Aorta (tissue), 5 donors: ENCODE data around the gene PSMC5. TPM values are rescaled to one million over a fixed set of nuclear protein-coding genes. Genes with fewer than 3 reads are reported as not detected.
A peak's percentile ranks its signal among the peaks of the same experiment; 100 is the strongest.

ENCODE experiments used
- ATAC-seq: fragments of 200-7000 bp; cut with Tn5 transposase; one replicate; pipeline ENCODE4 v1.9.1; 2022; ENCODE audit warnings: moderate library complexity; ENCODE audit not compliant: low FRiP score
- DNase-seq, 2 donors: peaks; one replicate each; pipeline ENCODE4 v3.0.0-alpha.2; 2020
- H3K27ac ChIP-seq, 2 donors: one replicate each; pipeline ENCODE4 v1.5.1; 2013; ENCODE audit warnings: low read length in 2 of 2, mild to moderate bottlenecking in 2 of 2, moderate library complexity in 2 of 2, control low read depth in 1 of 2, inconsistent platforms in 1 of 2, low read depth in 1 of 2
- H3K27me3 ChIP-seq, 2 donors: one replicate each; pipeline ENCODE4 v1.6.1; 2013; ENCODE audit warnings: control low read depth in 1 of 2, low read length in 1 of 2, mild to moderate bottlenecking in 1 of 2, moderate library complexity in 1 of 2; ENCODE audit not compliant: insufficient read depth in 2 of 2, control insufficient read depth in 1 of 2
- H3K36me3 ChIP-seq, 2 donors: one replicate each; pipeline ENCODE4 v1.6.1; 2013; ENCODE audit warnings: control low read depth in 1 of 2, low read length in 1 of 2, mild to moderate bottlenecking in 1 of 2; ENCODE audit not compliant: insufficient read depth in 2 of 2, control insufficient read depth in 1 of 2
- H3K4me1 ChIP-seq, 2 donors: one replicate each; pipeline ENCODE4 v1.6.1; 2013; ENCODE audit warnings: low read length in 2 of 2, control low read depth in 1 of 2, mild to moderate bottlenecking in 1 of 2, moderate library complexity in 1 of 2; ENCODE audit not compliant: insufficient read depth in 2 of 2, control insufficient read depth in 1 of 2
- H3K4me3 ChIP-seq, 2 donors: one replicate each; pipeline ENCODE4 v1.5.1; 2013; ENCODE audit warnings: low read length in 2 of 2, control low read depth in 1 of 2, mild to moderate bottlenecking in 1 of 2
- H3K9me3 ChIP-seq: one replicate; pipeline ENCODE4 v1.6.1; 2013; ENCODE audit warnings: mild to moderate bottlenecking, low read length; ENCODE audit not compliant: control insufficient read depth
- WGBS, 2 donors: extraction: QIAGEN DNeasy Blood & Tissue Kit; methylation state at CpG; one replicate each; pipeline ENCODE4 v1.1.7; 2013; 5-methylcytosine and 5-hydroxymethylcytosine counted together
- intact Hi-C, 2 donors: fragments of 100-400 bp; cut with DNase I; formaldehyde crosslinking; loops; one replicate each; pipeline versions ENCODE4 v1.14.2 to v1.15.0; 2022
- long read RNA-seq, 2 donors: library from polyadenylated mRNA; unstranded; transcript quantifications; one replicate each; pipeline ENCODE4 v2.0.0, GENCODE V29; 2020 to 2021
- polyA plus RNA-seq, 2 donors: library from polyadenylated mRNA; stranded (reverse); fragments of 200-250 nt; gene quantifications; one replicate each; pipeline ENCODE4 v1.2.3, GENCODE V29; 2013
- total RNA-seq, 2 donors: library from RNA; stranded (reverse); fragmentation: NEBNext Ultra II Directional; extraction: Animal tissue kit (Norgen Biotek cat#: 25700); gene quantifications; one replicate each; pipeline ENCODE4 v1.2.1, GENCODE V29; 2021
- donor health status: healthy with polysubstance abuse.
- donor health status: Bipolar disorder and iron deficiency.
- donor health status: DM: no; HTN: no; CAD: no.
- donor health status: DM: no; HTN: no; CAD: no.
- donor health status: DM: yes; HTN: yes; CAD: no.

PSMC5 gene
- 10 to 100 TPM; 81.1 to 92.9 TPM for total RNA-seq
- 100 to 1,000 TPM; 144 to 208 TPM for polyA plus RNA-seq
- long read RNA-seq, donor 1, transcript PSMC5-212 (11 exons, 1,474 nt) = minor isoform, 8 of 498 reads
- long read RNA-seq, donor 1, transcript PSMC5-203 (12 exons, 1,680 nt) = minor isoform, 60 of 498 reads
- long read RNA-seq, donor 1, transcript PSMC5-201 (12 exons, 1,579 nt) = major isoform, 387 of 498 reads
- long read RNA-seq, donor 1, partial matches to known transcripts = 19 of 498 reads
- long read RNA-seq, donor 1, other reads (novel, unspliced or antisense) = 21 of 498 reads
- long read RNA-seq, donor 2, transcript PSMC5-201 (12 exons, 1,579 nt) = major isoform, 58 of 89 reads
- long read RNA-seq, donor 2, transcript PSMC5-203 (12 exons, 1,680 nt) = minor isoform, 11 of 89 reads
- long read RNA-seq, donor 2, partial matches to known transcripts = 3 of 89 reads
- long read RNA-seq, donor 2, other reads (novel, unspliced or antisense) = 12 of 89 reads

GRCh38 chr17:63827002-63827800, at the start of gene PSMC5, which contains the start of gene FTSJ3:
Gene PSMC5 (plus strand): TSS chr17:63827431. CDS start chr17:63827491, 60 bp downstream.
Gene FTSJ3 (minus strand): TSS chr17:63827663. CDS start chr17:63826902, 761 bp downstream.
- Histone ChIP-seq H3K36me3 (peaks cover 0 to 18% of the 10 kb centered on the region in 2 donors), H3K4me1 (no peaks in the 10 kb centered on the region), H3K4me3 (peak within 1 kb of the TSS; percentile 36 to 63), H3K27me3 (no peaks in the 10 kb centered on the region), H3K27ac (peak within 1 kb of the TSS in 1 of 2 donors; percentile 30), H3K9me3 (no peaks in the 10 kb centered on the region)
- 0 to 1% methylated on average over 58 of the region's 58 CpGs for WGBS, 2 donors
- DNase-seq = peak; percentile 97 to 99
- intact Hi-C loops = loop anchor here in 1 of 2 donors (2.0 to 5.0 kb wide), 2 partner anchors 54 to 680 kb away; partner anchors contain the start of genes CCDC47, CEP95 and DDX5
- peak; percentile 96 for ATAC-seq

DNA sequence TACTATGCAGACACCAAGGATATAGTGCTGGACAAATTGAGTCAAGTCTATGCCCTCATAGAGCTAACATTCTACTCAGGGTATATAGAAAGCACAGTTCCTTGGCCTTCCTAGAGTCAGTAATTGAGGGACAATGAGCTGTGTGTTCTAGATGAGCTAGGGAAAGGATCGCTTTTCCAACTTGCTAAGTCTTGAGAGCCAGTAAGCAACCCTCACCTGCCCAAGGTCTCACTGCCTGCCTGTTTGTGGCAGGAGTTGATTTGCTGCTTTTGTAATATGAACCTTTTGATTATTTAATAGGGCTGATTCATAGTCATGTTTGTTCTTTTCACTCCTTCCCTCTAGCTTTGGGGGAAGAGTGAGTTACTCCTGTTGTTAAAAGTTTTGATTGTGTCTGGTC, 46.7 kb upstream of the PSMC5 start:
- DNase-seq = no peak
- no peaks in the 10 kb centered on the region for H3K27me3 ChIP-seq
- H3K9me3 ChIP-seq = no peaks in the 10 kb centered on the region
- no peak for ATAC-seq
- no peak overlapping the region for H3K4me3 ChIP-seq
- peaks cover 0 to under 1% of the 10 kb centered on the region in 2 donors for H3K4me1 ChIP-seq
- H3K27ac ChIP-seq = no peak overlapping the region
- intact Hi-C loops = no loop called here
- H3K36me3 ChIP-seq = no peaks in the 10 kb centered on the region
- 96 to 100% methylated on average over 1 of the region's 1 CpG for WGBS, 2 donors

- intact Hi-C loops = no loop called here
- no peak for ATAC-seq
- no peaks in the 10 kb centered on the region for H3K36me3 ChIP-seq
Observed at GRCh38 chr17:63780928-63781327, 46.3 kb upstream of the PSMC5 start.

GRCh38 chr17:63783522-63783921, 43.7 kb upstream of the PSMC5 start:
- WGBS, 2 donors = 84 to 86% methylated on average over 6 of the region's 6 CpGs
- no peaks in the 10 kb centered on the region for H3K9me3 ChIP-seq
- H3K27me3 ChIP-seq = no peaks in the 10 kb centered on the region
- H3K4me3 ChIP-seq = no peak overlapping the region
- intact Hi-C loops = no loop called here
- DNase-seq (no peak), ATAC-seq (no peak)
- peaks cover 0 to 3% of the 10 kb centered on the region in 2 donors for H3K36me3 ChIP-seq
- H3K4me1 ChIP-seq = no peaks in the 10 kb centered on the region
- no peak overlapping the region for H3K27ac ChIP-seq

More at GRCh38 chr17:63780928-63781327, 46.3 kb upstream of the PSMC5 start:
- H3K9me3 ChIP-seq = no peaks in the 10 kb centered on the region
- no peak overlapping the region for H3K27ac ChIP-seq
- H3K27me3 ChIP-seq = no peaks in the 10 kb centered on the region
- no peak for DNase-seq
- H3K4me1 ChIP-seq = no peaks in the 10 kb centered on the region
- WGBS, 2 donors = 94 to 97% methylated on average over 4 of the region's 4 CpGs
- no peak overlapping the region for H3K4me3 ChIP-seq

- no peaks in the 10 kb centered on the region for H3K27me3 ChIP-seq
- intact Hi-C loops = no loop called here
- no peak overlapping the region for H3K4me3 ChIP-seq
- no peaks in the 10 kb centered on the region for H3K9me3 ChIP-seq
- no peak overlapping the region for H3K27ac ChIP-seq
- ATAC-seq (no peak), DNase-seq (no peak)
- peaks cover 0 to 3% of the 10 kb centered on the region in 2 donors for H3K36me3 ChIP-seq
- no peaks in the 10 kb centered on the region for H3K4me1 ChIP-seq
- WGBS, 2 donors = 93 to 94% methylated on average over 1 of the region's 1 CpG
Observed at GRCh38 chr17:63785556-63785955, 41.7 kb upstream of the PSMC5 start.

DNA sequence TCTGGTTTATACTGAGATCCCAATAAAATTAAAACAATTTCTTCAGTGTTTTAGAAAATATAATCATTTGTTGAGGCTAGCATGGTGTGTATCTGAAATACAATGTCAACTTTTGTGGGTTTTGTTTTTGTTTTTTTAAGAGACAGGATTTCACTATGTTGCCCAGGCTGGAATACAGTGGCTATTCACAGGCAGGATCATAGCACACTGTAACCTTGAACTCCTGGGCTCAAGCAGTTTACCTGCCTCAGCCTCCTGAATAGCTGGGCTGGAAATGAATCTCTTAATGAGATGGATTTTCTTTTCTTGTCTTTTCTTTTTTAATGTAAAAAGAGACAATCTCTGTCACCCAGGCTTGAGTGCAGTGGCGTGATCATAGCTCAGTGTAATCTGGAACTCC, 41.1 kb upstream of the PSMC5 start:
- Histone ChIP-seq H3K9me3 (no peaks in the 10 kb centered on the region), H3K4me3 (no peak overlapping the region), H3K27me3 (no peaks in the 10 kb centered on the region), H3K36me3 (peaks cover 0 to 3% of the 10 kb centered on the region in 2 donors), H3K4me1 (no peaks in the 10 kb centered on the region), H3K27ac (no peak overlapping the region)
- no peak for ATAC-seq
- no peak for DNase-seq
- intact Hi-C loops = no loop called here
- WGBS, 2 donors = 100% methylated on average over 1 of the region's 1 CpG

GRCh38 chr17:63786971-63787711, 40.1 kb upstream of the PSMC5 start:
- H3K9me3 ChIP-seq = no peaks in the 10 kb centered on the region
- no peaks in the 10 kb centered on the region for H3K4me1 ChIP-seq
- ATAC-seq = no peak
- H3K27me3 ChIP-seq = no peaks in the 10 kb centered on the region
- no peak overlapping the region for H3K4me3 ChIP-seq
- WGBS, 2 donors = 95% methylated on average over 13 of the region's 13 CpGs
- intact Hi-C loops = no loop called here
- H3K27ac ChIP-seq = no peak overlapping the region
- peaks cover 0 to 3% of the 10 kb centered on the region in 2 donors for H3K36me3 ChIP-seq
- no peak for DNase-seq

- WGBS, 2 donors = 87 to 88% methylated on average over 6 of the region's 6 CpGs
- Histone ChIP-seq H3K9me3 (no peaks in the 10 kb centered on the region), H3K36me3 (peaks cover 0 to 5% of the 10 kb centered on the region in 2 donors), H3K27me3 (no peaks in the 10 kb centered on the region), H3K27ac (no peak overlapping the region), H3K4me3 (no peak overlapping the region), H3K4me1 (no peaks in the 10 kb centered on the region)
- DNase-seq (no peak), ATAC-seq (no peak)
- intact Hi-C loops = no loop called here
Observed at GRCh38 chr17:63790057-63790456, 37.2 kb upstream of the PSMC5 start.
